Prostate gland (tissue), 2 donors: ENCODE results near the gene APOA4.

Experiments
- POLR2A ChIP-seq: fragments of 450-650 bp; IDR thresholded peaks from one replicate; pipeline ENCODE4 v1.6.1; 2016; ENCODE audit warnings: antibody characterized with exemption, mild to moderate bottlenecking
- POLR2AphosphoS5 ChIP-seq: sonication (generic); formaldehyde crosslinking; IDR thresholded peaks from one replicate; pipeline ENCODE4 v1.6.1; 2017; ENCODE audit warnings: antibody characterized with exemption
- TF ChIP-seq, protein P1 (sequence below), 4 experiments: fragments of 200-600 bp in 2 of 4; fragments of 450-650 bp in 2 of 4; sonication (generic) in 2 of 4; IDR thresholded peaks; 1 replicate in 3 of 4; 2 replicates in 1 of 4; pipeline ENCODE4 v1.5.1; 2016 to 2019; ENCODE audit warnings: antibody characterized with exemption in 4 of 4, mild to moderate bottlenecking in 2 of 4, moderate library complexity in 2 of 4

- TF ChIP-seq, protein P1, sequence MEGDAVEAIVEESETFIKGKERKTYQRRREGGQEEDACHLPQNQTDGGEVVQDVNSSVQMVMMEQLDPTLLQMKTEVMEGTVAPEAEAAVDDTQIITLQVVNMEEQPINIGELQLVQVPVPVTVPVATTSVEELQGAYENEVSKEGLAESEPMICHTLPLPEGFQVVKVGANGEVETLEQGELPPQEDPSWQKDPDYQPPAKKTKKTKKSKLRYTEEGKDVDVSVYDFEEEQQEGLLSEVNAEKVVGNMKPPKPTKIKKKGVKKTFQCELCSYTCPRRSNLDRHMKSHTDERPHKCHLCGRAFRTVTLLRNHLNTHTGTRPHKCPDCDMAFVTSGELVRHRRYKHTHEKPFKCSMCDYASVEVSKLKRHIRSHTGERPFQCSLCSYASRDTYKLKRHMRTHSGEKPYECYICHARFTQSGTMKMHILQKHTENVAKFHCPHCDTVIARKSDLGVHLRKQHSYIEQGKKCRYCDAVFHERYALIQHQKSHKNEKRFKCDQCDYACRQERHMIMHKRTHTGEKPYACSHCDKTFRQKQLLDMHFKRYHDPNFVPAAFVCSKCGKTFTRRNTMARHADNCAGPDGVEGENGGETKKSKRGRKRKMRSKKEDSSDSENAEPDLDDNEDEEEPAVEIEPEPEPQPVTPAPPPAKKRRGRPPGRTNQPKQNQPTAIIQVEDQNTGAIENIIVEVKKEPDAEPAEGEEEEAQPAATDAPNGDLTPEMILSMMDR (IDR thresholded peaks at IDR 0.05): no peak
- TF ChIP-seq POLR2A: no peak
- TF ChIP-seq POLR2AphosphoS5: no peak
These were observed 46.0 kb downstream of the APOA4 start for GRCh38 chr11:116777056-116777455.
